HG02981 (cell line): ENCODE data around the gene HSD17B13.
"Not testable (repeated sequence)": the region's sequence is repeated elsewhere in the genome, so short reads cannot be mapped to it uniquely, and the experiment has no call there.

Source experiments
- ATAC-seq: cut with Tn5 transposase; IDR thresholded peaks from one replicate; pipeline ENCODE4 v1.9.1; 2021; ENCODE audit warnings: mild to moderate bottlenecking, moderate library complexity; ENCODE audit not compliant: unreplicated experiment

Gene HSD17B13

DNA sequence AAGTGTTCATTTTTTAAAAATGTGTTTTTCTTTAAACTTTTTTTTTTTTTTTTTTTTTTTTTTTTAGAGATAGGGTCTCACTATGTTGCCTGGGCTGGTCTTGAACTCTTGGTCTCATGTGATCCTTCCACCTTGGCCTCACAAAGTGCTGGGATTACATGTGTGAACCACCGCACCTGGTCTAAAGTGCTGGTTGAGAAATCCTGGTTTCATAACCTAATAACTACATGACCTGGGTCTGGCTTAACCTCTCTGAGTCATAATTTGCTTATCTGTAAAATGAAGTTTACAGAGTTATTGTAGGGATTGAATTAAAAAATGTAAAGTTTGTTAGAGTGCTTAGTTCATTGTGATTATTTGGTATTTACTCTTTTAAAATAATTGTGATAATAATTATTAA, 5.2 kb downstream of the HSD17B13 start:
- no peak for ATAC-seq

GRCh38 chr4:87316961-87317360, 5.7 kb downstream of the HSD17B13 start:
- no peak for ATAC-seq

- ATAC-seq, result not testable (repeated sequence)
These were observed 7.7 kb downstream of the HSD17B13 start for GRCh38 chr4:87315000-87315399.

GRCh38 chr4:87313756-87314155, 8.9 kb downstream of the HSD17B13 start:
- ATAC-seq, result no peak

DNA sequence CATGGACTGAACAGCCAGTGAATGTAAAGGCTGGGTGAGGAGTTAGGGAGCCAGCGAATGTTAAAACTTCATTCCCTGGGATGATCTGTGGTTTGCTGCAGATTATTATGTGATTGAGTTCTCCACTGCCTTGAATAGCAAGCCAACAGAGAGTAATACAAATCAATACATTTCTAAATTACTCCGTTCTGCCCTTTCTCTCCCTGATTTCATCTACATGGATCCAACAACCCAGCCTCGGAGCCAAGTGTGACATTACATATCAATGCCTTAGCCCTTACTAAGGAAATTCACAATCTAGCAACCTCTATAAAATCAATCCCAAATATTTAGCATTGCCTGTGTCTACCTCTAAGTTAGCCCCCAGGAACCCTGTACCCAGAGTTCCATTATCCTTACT, 11.0 kb downstream of the HSD17B13 start:
- no peak for ATAC-seq

- ATAC-seq, result no peak
These were observed 11.9 kb downstream of the HSD17B13 start for GRCh38 chr4:87310691-87311335.

DNA sequence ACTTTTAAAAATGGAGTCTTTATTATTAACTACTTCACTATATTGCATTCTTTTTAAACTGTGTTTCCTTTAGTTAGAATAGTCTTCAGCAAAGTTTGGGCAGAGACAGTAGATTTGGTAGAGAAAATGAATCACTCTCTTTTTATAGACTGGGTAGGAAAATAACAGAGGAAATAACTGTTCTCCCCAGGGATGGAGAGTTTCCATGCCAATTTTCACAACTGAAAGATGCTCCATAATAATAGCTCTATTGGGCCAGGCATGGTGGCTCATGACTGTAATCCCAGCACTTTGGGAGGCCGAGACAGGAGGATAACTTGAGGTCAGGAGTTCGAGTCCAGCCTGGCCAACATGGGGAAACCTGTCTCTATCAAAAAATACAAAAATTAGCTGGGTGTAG, 13.1 kb downstream of the HSD17B13 start:
- ATAC-seq, result no peak

DNA sequence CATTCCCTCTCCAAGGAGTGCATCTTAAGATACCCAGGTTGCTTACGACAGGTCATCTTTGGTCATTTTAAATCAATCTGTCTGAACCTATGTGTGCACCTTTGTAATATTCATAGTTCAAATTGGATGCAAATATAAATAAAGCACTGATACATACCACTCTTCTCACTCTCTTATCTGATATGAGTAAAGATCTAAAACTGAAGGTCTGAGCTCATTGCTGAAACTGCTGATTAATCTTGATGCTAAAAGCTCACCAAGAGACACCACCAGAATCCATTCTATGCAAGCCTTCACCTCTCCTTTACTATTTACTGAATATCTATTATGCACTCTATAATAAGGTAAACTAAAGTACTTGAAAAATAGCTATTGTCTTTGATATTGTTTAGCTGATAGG, 16.6 kb downstream of the HSD17B13 start:
- no peak for ATAC-seq

- no peak for ATAC-seq
These were observed 17.1 kb downstream of the HSD17B13 start for GRCh38 chr4:87305562-87305961.

DNA sequence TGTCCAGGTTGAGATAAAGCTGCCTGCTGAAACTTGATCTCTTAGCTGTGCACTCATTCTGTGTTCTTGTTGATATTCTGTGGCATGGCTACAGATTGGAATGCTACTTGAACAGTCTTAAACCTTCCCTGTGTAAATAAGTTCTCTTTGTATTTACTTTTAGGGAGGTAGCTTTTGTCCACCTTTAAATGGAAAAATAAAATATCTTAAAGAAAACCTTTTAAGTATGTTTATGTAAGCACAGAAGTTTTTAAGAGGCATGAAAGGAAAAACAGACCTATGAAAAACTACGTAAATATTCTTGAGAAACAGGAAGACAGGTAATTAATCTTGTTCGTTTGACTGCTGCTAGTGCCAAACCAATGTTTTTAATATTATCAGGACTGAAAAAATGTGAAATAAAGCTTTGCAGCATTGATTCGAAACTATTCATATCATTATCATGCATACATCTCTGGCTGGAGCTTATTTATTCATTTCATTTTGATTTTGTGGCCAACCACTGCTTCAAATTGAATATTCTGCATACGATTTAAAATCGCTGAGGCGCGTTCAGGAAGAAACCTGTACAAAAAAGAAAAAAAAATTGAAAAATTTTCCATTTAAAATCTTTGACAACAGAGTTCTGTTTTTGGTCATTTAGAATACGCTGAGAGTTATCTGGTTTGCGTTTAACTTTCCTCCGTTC, 17.8 kb downstream of the HSD17B13 start:
- ATAC-seq, result no peak

GRCh38 chr4:87299898-87300297, 22.8 kb downstream of the HSD17B13 start:
- ATAC-seq, result no peak

GRCh38 chr4:87298362-87298761, 24.3 kb downstream of the HSD17B13 start:
- no peak for ATAC-seq

DNA sequence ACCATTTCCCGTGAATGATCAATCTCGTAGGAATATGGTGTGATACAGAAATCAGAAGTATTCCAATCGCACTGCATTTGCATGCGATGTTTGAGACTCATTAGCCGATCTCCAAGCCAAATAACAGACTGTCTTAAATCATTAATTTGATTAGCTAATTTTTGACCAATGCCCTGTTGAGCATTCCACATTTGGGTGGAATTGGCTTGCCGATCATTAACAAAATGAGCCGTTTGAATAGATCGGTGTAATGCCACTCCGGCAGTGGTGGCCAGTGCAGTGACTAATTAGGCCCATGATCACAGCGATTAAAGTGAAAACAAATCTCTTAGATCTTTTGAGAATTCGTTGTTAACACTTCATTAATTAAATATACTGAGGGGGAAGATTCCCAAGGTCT, 27.8 kb downstream of the HSD17B13 start:
- ATAC-seq, result not testable (repeated sequence)

DNA sequence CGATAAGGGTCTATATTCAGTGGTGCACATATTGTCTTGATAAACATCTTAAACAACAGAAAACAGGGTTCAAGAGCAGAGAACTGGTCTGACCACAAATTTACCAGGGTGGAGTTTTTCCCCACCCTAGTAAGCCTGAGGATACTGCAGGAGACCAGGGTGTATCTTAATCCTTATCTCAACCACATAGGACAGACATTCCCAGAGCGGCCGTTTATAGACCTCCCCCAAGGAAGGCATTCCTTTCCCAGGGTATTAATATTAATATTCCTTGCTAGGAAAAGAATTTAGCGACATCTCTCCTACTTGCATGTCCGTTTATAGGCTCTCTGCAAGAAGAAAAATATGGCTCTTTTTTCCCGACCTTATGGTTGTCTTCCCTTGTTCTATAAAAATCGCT, 28.8 kb downstream of the HSD17B13 start:
- not testable (repeated sequence) for ATAC-seq

- no peak for ATAC-seq
These were observed 35.7 kb downstream of the HSD17B13 start for GRCh38 chr4:87286970-87287369.

- ATAC-seq, result not testable (repeated sequence)
These were observed 38.4 kb downstream of the HSD17B13 start for GRCh38 chr4:87284268-87284667.

- no peak for ATAC-seq
These were observed 39.5 kb downstream of the HSD17B13 start for GRCh38 chr4:87283151-87283550.

DNA sequence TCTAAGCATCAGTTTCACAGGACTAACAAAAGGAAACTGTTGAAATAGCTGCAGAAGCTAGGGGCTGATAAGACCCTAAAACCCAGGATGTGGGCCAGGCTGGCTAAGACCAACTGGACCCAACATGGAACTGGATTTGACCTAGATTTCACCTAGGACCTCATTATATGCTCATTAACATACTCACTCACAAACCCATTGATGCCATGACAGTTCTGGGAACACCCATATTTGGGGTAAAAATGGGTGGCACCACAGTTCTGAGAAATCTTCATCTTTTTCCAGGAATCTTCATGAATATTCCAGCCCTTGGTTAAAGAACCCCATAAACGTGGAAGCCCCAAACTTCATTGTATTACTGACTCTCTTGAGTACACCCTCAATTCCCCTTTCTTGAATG, 41.1 kb downstream of the HSD17B13 start:
- no peak for ATAC-seq

DNA sequence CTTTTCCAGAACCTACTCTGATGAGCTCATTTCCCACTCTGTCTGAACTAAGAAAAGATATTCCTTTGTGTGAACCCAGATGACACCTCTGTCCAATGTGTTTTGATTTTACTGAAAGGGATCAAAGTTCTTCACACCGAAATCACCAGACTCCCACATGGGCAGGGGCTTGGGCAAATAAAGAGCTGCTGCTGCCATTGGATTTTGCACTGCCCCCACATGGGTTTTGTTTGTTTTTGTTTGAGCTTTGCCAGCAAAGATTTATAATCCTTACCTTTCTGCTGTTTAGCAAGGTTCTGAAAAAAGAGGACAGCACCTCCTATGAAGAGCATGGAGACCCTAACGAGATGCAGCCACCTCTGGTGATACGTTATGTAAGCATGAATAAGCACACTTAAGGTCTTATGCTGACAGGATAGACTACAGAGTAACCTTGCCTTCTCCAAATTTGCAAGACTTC, 44.3 kb downstream of the HSD17B13 start:
- no peak for ATAC-seq

DNA sequence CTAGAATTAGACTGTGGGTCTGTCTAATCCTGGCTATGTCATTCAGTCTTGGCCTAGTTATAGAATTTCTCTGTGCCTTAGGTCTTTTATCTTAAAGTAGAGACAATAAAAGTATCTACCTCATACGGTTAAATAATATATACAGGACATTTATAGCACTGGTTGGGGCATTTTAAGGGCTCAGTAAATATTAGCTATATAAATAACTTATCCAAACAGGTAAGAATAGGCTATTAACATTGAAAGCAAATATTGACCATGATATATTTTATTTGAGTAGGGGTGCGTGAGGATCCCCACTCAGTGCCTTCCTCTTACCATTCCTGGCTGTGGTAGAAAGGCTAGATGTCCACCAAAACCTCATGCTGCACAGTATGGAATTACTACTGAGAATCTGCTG, 47.4 kb downstream of the HSD17B13 start:
- no peak for ATAC-seq

DNA sequence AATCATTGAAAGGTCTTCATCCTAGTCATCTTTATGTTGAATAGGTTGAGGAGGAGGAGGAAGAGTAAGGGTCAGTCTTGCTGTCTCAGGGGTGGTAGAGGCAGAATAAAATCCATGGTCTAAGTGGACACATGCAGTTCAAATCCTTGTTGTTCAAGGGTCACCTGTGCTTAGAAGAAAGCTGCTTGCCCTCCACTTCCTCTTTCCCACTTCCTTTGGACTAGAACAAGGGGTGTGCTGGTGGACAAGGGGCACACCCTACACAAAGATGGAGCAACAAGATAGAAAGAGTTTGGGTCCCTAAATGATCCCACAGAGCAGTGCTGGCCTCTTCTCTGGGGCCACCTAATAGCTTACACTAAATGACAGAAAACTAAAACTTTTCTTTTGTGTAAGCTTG, 47.9 kb downstream of the HSD17B13 start:
- ATAC-seq, result no peak

GRCh38 chr4:87274327-87274726, 48.4 kb downstream of the HSD17B13 start:
- no peak for ATAC-seq

- ATAC-seq, result no peak
These were observed 51.9 kb downstream of the HSD17B13 start for GRCh38 chr4:87270825-87271224.
